SK-MEL-5 (cell line): ENCODE data around the gene TBXAS1. TPM values are rescaled to one million over a fixed set of nuclear protein-coding genes. Genes with fewer than 3 reads are reported as not detected.

ENCODE experiments used
- DNase-seq: peaks from one replicate; pipeline ENCODE4 v3.0.0-alpha.2; 2016; ENCODE audit warnings: low read depth, low spot score
- in situ Hi-C: cut with HindIII; loops from 2 replicates; pipeline ENCODE4 v1.10.0; 2016; ENCODE audit warnings: low sequenced_read_pairs, high pct_unique_total_duplicates, low pct_unique_long_range_greater_than_20kb
- total RNA-seq: library from RNA; depleted of rRNA; stranded (reverse); fragments of >200 nt; shearing (Covaris generic); gene quantifications from 2 replicates; pipeline ENCODE4 v1.2.3, GENCODE V29; 2014

Gene TBXAS1
- total RNA-seq, 1 experiment from 2014 or later, result 3.4 TPM

GRCh38 chr7:139973101-139974050 is 144.3 kb downstream of the TBXAS1 start:
- in situ Hi-C loops, result no loop called here
- DNase-seq, result no peak

- DNase-seq, result no peak
- in situ Hi-C loops, result no loop called here
These were observed 145.2 kb downstream of the TBXAS1 start for GRCh38 chr7:139974179-139974811.

DNA sequence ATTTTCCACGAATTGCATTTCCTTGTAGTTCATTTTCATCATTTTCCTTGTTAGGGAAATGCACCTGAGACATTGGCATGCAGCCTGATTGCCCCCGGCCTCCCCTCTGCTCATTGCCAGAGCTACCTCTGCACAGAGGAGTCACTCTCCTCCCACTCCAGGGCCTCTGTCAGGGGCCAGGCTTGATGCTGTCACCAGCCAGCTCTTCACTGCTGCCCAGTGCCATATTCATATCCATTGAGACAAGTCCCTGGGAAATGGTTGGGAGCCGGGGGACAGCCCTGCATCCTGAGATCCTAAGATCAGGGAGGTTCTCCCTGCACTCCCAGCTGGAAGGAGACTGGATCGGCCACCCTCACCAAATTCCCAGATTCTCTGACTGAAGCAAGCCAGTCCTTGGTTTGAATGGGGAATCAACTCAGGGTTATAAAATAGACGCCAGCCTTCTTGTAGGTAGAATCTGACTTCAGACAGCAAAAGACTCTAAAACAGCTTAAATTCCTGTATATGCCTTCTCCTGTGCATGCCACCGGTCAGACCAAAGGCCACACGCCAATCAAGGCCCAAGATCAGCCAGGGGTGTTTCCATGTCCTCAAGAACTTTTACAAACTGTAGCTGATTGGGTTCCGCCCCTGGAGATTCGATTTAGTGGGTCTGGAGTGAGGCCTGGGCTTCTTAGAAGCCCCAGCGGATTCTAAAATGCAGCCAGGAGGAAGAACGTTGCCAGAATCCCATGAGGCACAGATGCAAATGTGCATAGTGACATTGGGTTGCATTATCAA is 147.2 kb downstream of the TBXAS1 start:
- in situ Hi-C loops, result no loop called here
- DNase-seq, result no peak

DNA sequence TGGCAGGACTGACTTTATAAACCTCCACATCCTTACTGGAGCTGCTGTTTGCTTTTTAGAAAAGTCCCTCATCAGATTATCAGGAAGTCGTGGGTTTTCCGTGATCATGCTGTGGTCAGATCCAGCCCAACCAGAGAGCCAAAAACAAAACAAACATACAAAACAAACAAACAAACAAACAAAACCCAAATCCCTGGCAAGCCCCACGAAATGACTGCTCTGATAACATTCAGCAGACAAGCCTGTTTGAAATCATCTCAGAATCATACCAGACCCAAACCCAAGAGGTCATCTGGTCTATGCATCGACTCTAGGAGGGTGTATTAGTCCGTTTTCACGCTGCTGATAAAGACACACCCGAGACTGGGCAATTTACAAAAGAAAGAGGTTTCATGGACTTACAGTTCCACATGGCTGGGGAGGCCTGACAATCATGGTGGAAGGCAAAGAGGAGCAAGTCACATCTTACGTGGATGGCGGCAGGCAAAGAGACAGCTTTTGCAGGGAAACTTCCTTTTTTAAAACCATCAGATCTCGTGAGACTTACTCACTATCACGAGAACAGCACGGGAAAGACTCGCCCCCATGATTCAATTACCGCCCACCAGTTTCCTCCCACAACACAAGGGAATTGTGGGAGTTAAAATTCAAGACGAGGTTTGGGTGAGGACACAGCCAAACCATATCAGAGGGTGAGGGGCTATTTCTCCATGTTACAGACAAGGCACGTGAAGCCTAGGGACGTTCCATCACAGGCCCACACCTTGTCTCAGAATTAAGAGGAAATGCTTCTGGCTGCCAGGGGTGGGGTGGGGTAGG is 148.0 kb downstream of the TBXAS1 start:
- no peak for DNase-seq
- in situ Hi-C loops, result no loop called here

DNA sequence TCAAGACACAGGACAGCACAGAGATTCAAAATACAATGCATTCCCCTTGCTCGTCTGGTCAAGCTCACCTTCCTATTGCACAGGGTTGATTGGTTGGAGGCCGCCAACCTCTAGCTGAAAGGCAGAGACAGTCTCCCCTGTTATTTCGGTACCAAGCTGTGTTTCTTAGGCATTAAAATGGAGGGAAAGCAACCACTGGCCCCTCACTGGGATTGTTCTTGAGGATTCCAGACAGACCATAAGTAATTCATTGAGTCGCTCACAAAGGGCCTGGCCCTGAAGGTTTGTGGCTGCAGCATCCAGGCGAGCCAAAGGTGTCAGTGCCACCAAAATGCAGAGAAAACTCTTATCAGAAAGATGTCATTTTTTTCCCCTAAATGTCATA is 152.4 kb downstream of the TBXAS1 start:
- in situ Hi-C loops, result no loop called here
- DNase-seq, result no peak

DNA sequence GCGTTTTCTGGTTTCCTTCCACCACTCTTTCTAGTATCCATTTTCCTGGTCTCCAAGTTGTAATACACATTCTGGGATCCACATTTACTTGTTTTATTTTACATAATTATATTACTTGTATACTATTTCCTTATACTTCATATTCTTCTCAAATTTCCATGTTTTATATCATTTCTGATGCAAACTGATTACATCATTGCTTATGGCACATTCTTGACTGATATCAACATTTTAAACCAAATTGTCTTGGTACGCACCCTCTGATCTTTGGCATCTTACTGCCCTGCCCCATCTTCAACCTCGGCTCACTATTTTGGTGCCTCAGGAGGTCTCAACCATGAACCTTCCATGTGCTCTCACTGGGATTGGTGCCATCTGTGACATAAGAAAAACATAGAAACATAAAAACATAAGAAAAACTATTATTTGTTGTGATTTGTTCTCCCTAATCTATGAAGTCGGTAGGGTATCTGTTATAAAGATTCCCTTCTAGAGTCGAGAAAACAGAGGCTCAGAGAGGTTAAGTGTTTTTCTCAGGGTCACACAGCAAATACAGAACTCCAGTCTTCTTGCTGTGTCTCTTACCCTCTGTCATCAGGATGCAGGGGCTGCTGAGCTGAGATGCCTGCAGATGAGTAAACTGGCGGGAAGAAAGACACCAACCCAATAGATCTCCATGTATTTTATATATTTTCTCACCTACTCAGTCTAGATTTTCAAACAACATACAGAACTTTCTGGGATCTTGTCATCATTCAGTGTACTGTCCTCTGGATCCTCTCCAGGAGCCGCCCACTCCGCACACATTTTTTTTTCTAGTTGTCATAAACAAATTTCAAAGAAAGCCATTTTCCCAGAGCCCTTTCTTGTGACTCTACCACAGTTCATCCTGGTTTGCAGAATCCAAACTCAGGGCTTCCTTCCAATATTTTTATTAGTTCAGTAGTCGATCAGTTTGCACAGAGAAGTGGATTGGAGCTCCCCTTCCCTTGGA is 154.2 kb downstream of the TBXAS1 start:
- DNase-seq, result no peak
- in situ Hi-C loops, result no loop called here

- in situ Hi-C loops, result no loop called here
These were observed 155.8 kb downstream of the TBXAS1 start for GRCh38 chr7:139984642-139985539.

DNA sequence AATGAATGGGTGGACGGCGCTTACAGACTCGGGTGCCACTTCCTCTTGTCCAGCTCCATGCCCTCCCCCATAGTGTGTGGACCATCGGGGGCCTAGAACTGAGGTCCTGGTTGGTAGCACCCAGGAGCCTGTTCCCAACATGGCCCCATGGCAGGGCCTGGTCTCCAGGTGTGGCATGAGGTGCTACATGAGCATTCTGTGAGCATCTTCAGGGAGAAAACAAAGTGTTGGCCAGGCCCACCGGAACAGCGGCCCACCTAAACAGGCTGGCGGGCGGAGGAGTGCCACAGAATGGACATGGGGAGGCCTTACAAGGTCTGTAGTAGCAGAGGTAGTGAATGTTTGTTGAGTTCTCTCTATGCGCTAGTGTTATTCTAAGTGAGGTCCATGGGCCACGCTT is 156.7 kb downstream of the TBXAS1 start:
- in situ Hi-C loops, result no loop called here
- no peak for DNase-seq

More at GRCh38 chr7:139984642-139985539, 155.8 kb downstream of the TBXAS1 start:
- DNase-seq, result no peak

- in situ Hi-C loops, result no loop called here
- DNase-seq, result no peak
These were observed 158.8 kb downstream of the TBXAS1 start for GRCh38 chr7:139987691-139988516.

- in situ Hi-C loops, result no loop called here
- no peak for DNase-seq
These were observed 160.5 kb downstream of the TBXAS1 start for GRCh38 chr7:139989366-139990141.

DNA sequence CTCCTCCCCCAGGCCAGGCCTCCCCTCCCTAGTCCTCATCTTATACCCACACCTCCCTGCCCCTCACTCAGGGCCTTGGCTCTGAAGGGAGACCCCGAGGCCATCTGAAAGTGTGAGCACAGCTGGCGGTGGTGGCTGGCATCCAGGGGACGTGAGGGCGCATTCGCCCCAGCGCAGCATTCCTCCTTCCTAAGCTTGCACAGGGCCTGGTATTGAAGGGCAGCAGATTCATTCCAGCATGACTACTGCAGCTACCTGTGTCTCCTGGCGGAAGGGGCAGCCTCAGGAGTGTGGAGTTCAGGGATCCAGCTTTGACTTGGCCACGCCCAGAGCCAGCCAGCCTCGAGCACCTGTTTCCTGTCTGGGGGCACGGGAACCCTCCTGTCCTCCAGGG is 161.1 kb downstream of the TBXAS1 start:
- no peak for DNase-seq
- in situ Hi-C loops, result no loop called here

- no peak for DNase-seq
- in situ Hi-C loops, result no loop called here
These were observed 161.7 kb downstream of the TBXAS1 start for GRCh38 chr7:139990571-139991268.

- in situ Hi-C loops, result no loop called here
- no peak for DNase-seq
These were observed 162.2 kb downstream of the TBXAS1 start for GRCh38 chr7:139991269-139991666.
